GM12878 (cell line): Measurements from ENCODE around the gene RBMX2. TPM values are rescaled to one million over a fixed set of nuclear protein-coding genes. Genes with fewer than 3 reads are reported as not detected.

Experiments used
- ATAC-seq: fragments of 200-7000 bp; cut with Tn5 transposase; 3 replicates; pipeline ENCODE4 v1.9.1; 2020; ENCODE audit warnings: mild to moderate bottlenecking, moderate library complexity
- BruUV-seq: library from RNA; stranded (reverse); fragments of 400-500 nt; replicated peaks from 2 replicates; lab custom pipeline; 2021; lab: Mats Ljungman, UMichigan
- CTCF ChIA-PET: fragments of 300-600 bp; sonication (Branson Sonifier 250); formaldehyde crosslinking; extraction: SDS; loops from one replicate; lab custom pipeline; 2021; ENCODE audit warnings: inconsistent platforms; lab: Yijun Ruan, JAX
- POLR2A ChIA-PET: fragments of 350-600 bp; formaldehyde crosslinking; extraction: SDS; loops from one replicate; lab custom pipeline; 2021; ENCODE audit warnings: inconsistent platforms; lab: Charles Lee
- RAD21 ChIA-PET: fragments of 300-600 bp; sonication (Branson Sonifier 250); formaldehyde crosslinking; loops from one replicate; lab custom pipeline; 2023; ENCODE audit warnings: antibody characterized with exemption; ENCODE audit not compliant: unreplicated experiment; lab: Charles Lee
- SMC1A ChIA-PET: fragments of 300-600 bp; sonication (Branson Sonifier 250); formaldehyde crosslinking; loops from one replicate; lab custom pipeline; 2023; ENCODE audit not compliant: unreplicated experiment, uncharacterized antibody; lab: Charles Lee
- DNase-seq: peaks from one replicate; pipeline ENCODE4 v3.0.0-alpha.2; 2011; ENCODE audit warnings: low read depth, low spot score
- FAIRE-seq: peaks from 3 replicates; lab custom pipeline; 2011; peaks lifted over from hg19 to GRCh38; lab: Jason Lieb, UNC
- H2AFZ ChIP-seq: 2 replicates; pipeline ENCODE4 v1.6.0; 2011; ENCODE audit warnings: low read depth, low read length, control low read depth; ENCODE audit not compliant: control insufficient read depth
- H3K27ac ChIP-seq: 2 replicates; pipeline ENCODE4 v1.5.1; 2011; ENCODE audit warnings: control low read depth; ENCODE audit not compliant: control insufficient read depth, insufficient read depth
- H3K27me3 ChIP-seq, 2 experiments: replicated peaks in 1 of 2; 2 replicates each; pipeline versions ENCODE4 v1.6.0 to v1.6.1; 2011; ENCODE audit warnings: low read length in 1 of 2; ENCODE audit not compliant: control insufficient read depth in 2 of 2, insufficient read depth in 2 of 2
- H3K36me3 ChIP-seq, 2 experiments: 2 replicates each; pipeline ENCODE4 v1.5.1; 2011; ENCODE audit warnings: low read length in 1 of 2; ENCODE audit not compliant: control insufficient read depth in 2 of 2, insufficient read depth in 2 of 2
- H3K4me1 ChIP-seq: 2 replicates; pipeline ENCODE4 v1.6.1; 2011; ENCODE audit warnings: mild to moderate bottlenecking, low read length, moderate library complexity, mixed read lengths; ENCODE audit not compliant: control insufficient read depth, insufficient read depth
- H3K4me2 ChIP-seq: 2 replicates; pipeline ENCODE4 v1.6.0; 2011; ENCODE audit warnings: control low read depth; ENCODE audit not compliant: control insufficient read depth, insufficient read depth
- H3K4me3 ChIP-seq: fragments of 200-600 bp; sonication (generic); 2 replicates; pipeline ENCODE4 v1.5.1; 2016
- H3K79me2 ChIP-seq: 2 replicates; pipeline ENCODE4 v1.6.0; 2011; ENCODE audit warnings: low read length; ENCODE audit not compliant: control insufficient read depth, insufficient read depth
- H3K9ac ChIP-seq: 2 replicates; pipeline ENCODE4 v1.8.0; 2011; ENCODE audit warnings: low read length, control low read depth, mixed read lengths; ENCODE audit not compliant: control insufficient read depth, insufficient read depth
- H3K9me3 ChIP-seq: replicated peaks from 3 replicates; pipeline ENCODE4 v1.5.1; 2011; ENCODE audit warnings: mild to moderate bottlenecking, low read length; ENCODE audit not compliant: control insufficient read depth, insufficient read depth
- H4K20me1 ChIP-seq: 2 replicates; pipeline ENCODE4 v1.6.0; 2011; ENCODE audit not compliant: control insufficient read depth, insufficient read depth
- CBX3 ChIP-seq: fragments of 200-600 bp; sonication (generic); IDR thresholded peaks from 2 replicates; pipeline ENCODE4 v1.6.1; 2016; ENCODE audit warnings: low read depth, borderline replicate concordance
- CEBPZ ChIP-seq: fragments of 150-350 bp; IDR thresholded peaks from 2 replicates; pipeline ENCODE4 v1.6.1; 2016; ENCODE audit warnings: low read depth, low read length
- CHD2 ChIP-seq: IDR thresholded peaks from 2 replicates; pipeline ENCODE4 v1.6.1; 2011; ENCODE audit warnings: low read depth, low read length, improper control_type of control experiment, borderline replicate concordance
- FOXK2 ChIP-seq: fragments of 450-650 bp; IDR thresholded peaks from 2 replicates; pipeline ENCODE4 v1.6.1; 2017; ENCODE audit warnings: mild to moderate bottlenecking, moderate library complexity
- FOXM1 ChIP-seq: IDR thresholded peaks from 2 replicates; pipeline ENCODE4 v1.6.1; 2012; ENCODE audit warnings: low read depth, mild to moderate bottlenecking, inconsistent platforms, low read length, moderate library complexity
- HSF1 ChIP-seq: fragments of 150-350 bp; IDR thresholded peaks from 2 replicates; pipeline ENCODE4 v1.6.1; 2014; ENCODE audit warnings: mild to moderate bottlenecking, low read depth, low read length
- MAX ChIP-seq: IDR thresholded peaks from 2 replicates; pipeline ENCODE4 v1.6.1; 2012; ENCODE audit warnings: low read depth, low read length, improper control_type of control experiment
- PAX5 ChIP-seq: IDR thresholded peaks from 2 replicates; pipeline ENCODE4 v1.6.1; 2011; ENCODE audit warnings: low read depth, low read length, borderline replicate concordance
- PAX8 ChIP-seq: fragments of 450-650 bp; IDR thresholded peaks from 2 replicates; pipeline ENCODE4 v1.6.1; 2017; ENCODE audit warnings: mild to moderate bottlenecking, moderate library complexity
- REST ChIP-seq: IDR thresholded peaks from 2 replicates; pipeline ENCODE4 v1.6.1; 2012; ENCODE audit warnings: mild to moderate bottlenecking, low read depth, low read length
- SMAD1 ChIP-seq: fragments of 450-650 bp; IDR thresholded peaks from 2 replicates; pipeline ENCODE4 v1.6.1; 2018; ENCODE audit warnings: mild to moderate bottlenecking, low read depth; ENCODE audit not compliant: partially characterized antibody
- SPI1 ChIP-seq: IDR thresholded peaks from 2 replicates; pipeline ENCODE4 v1.6.1; 2011; ENCODE audit warnings: low read depth, mild to moderate bottlenecking, low read length, moderate library complexity, borderline replicate concordance; ENCODE audit not compliant: insufficient read depth
- SRF ChIP-seq, 2 experiments: IDR thresholded peaks; 2 replicates each; pipeline ENCODE4 v1.6.1; 2011; ENCODE audit warnings: low read depth in 2 of 2, low read length in 2 of 2, mild to moderate bottlenecking in 1 of 2, moderate library complexity in 1 of 2
- STAT3 ChIP-seq: IDR thresholded peaks from 2 replicates; pipeline ENCODE4 v1.6.1; 2011; ENCODE audit warnings: low read depth, low read length, improper control_type of control experiment
- YBX1 ChIP-seq: fragments of 450-650 bp; IDR thresholded peaks from 2 replicates; pipeline ENCODE4 v1.6.1; 2016; ENCODE audit warnings: antibody characterized with exemption
- WGBS: methylation state at CpG from one replicate; pipeline ENCODE4 v1.1.6; 2016; ENCODE audit warnings: low lambda C conversion rate; ENCODE audit not compliant: insufficient replicate concordance, insufficient coverage; ENCODE audit errors: missing lambda C conversion rate; 5-methylcytosine and 5-hydroxymethylcytosine counted together
- in situ Hi-C: fragments of 300-500 bp; cut with MboI; formaldehyde crosslinking; loops from 9 replicates; pipeline ENCODE4 v1.14.3; 2018; ENCODE audit warnings: mixed read lengths
- intact Hi-C: fragments of 100-400 bp; cut with micrococcal nuclease; formaldehyde crosslinking; loops from one replicate; pipeline ENCODE4 v1.14.2; 2022; ENCODE audit not compliant: unreplicated experiment
- polyA plus RNA-seq, 11 experiments: library from polyadenylated mRNA; depleted of rRNA in 4 of 11; unstranded in 6 of 11; stranded (reverse) in 5 of 11; fragments of >200 nt; fragmentation: Nextera tagmentation in 4 of 11; fragmentation: Illumina TruSeq in 1 of 11; extraction: Ambion mirVana in 4 of 11; extraction: Trizol in 1 of 11; gene quantifications; 1 replicate in 1 of 11; 2 replicates in 10 of 11; pipeline versions ENCODE4 v1.2.1 to v1.2.3, GENCODE V29; 2011 to 2016; ENCODE audit warnings: inconsistent platforms in 2 of 11, missing spikeins in 2 of 11, low read depth in 1 of 11
- total RNA-seq, 4 experiments: library from RNA; depleted of rRNA in 3 of 4; stranded (reverse); fragments of >200 nt in 3 of 4; fragmentation: Illumina TruSeq in 1 of 4; extraction: Trizol in 1 of 4; gene quantifications; 2 replicates each; pipeline versions ENCODE4 v1.2.1 to v1.2.3, GENCODE V29; 2013 to 2021

The RBMX2 gene
- total and polyA plus RNA-seq, 10 of the 15 experiments (the other 5 are each of a cell fraction or from before 2014, with no cell fraction given) = 18.9 to 56.0 (median 32.6) TPM

GRCh38 chrX:130402208-130402684, 459 bp downstream of the RBMX2 start (continued):
- TF ChIP-seq CEBPZ = no peak
- TF ChIP-seq REST = no peak
- no peak for TF ChIP-seq PAX8
- no peak for TF ChIP-seq YBX1
- TF ChIP-seq SRF (IDR thresholded peaks at IDR 0.05; ENCODE audit: low read depth in 2 of 2, low read length in 2 of 2) = no peak
- TF ChIP-seq, all 136 proteins: peak for 0

GRCh38 chrX:130413415-130413814, 11.6 kb downstream of the RBMX2 start:
- FAIRE-seq = no peak
- POLR2A ChIA-PET = interaction anchor here (0.6 kb wide), 1 partner anchor 11 kb away, joined by 6 read pairs; no protein-coding TSS in a partner anchor
- no peak for TF ChIP-seq PAX5
- TF ChIP-seq CBX3 = no peak
- no peak for TF ChIP-seq FOXM1
- TF ChIP-seq MAX = no peak
- no peak for TF ChIP-seq STAT3
- no peak for TF ChIP-seq SPI1
- no peak for TF ChIP-seq CHD2
- no peak for TF ChIP-seq SMAD1
- no peak for TF ChIP-seq FOXK2
- no peak for TF ChIP-seq HSF1

More at GRCh38 chrX:130413415-130413814, 11.6 kb downstream of the RBMX2 start:
- no peak overlapping the region for H3K27ac ChIP-seq
- no peak for ATAC-seq
- no peaks in the 10 kb centered on the region; a peak in 2 of 4 replicates for H3K36me3 ChIP-seq
- in situ Hi-C loops (no loop called here), intact Hi-C loops (no loop called here)
- DNase-seq = no peak
- no peaks in the 10 kb centered on the region for H3K79me2 ChIP-seq
- H3K4me2 ChIP-seq = no peak overlapping the region
- RAD21 ChIA-PET = no interaction called here
- CTCF ChIA-PET = no interaction called here
- no peaks in the 10 kb centered on the region for H3K27me3 ChIP-seq
- H4K20me1 ChIP-seq = no peaks in the 10 kb centered on the region
- no peaks in the 10 kb centered on the region for H3K4me1 ChIP-seq
- no peak overlapping the region for H2AFZ ChIP-seq
- 80% methylated on average over 1 of the region's 2 CpGs for WGBS
- H3K4me3 ChIP-seq = no peak overlapping the region
- H3K9me3 ChIP-seq = no peaks in the 10 kb centered on the region
- SMC1A ChIA-PET = interaction anchor here (1.5 kb wide), 1 partner anchor 19 kb away, joined by 6 read pairs; no protein-coding TSS in a partner anchor
- BruUV-seq = no TSS peak
- no peak overlapping the region for H3K9ac ChIP-seq
